Neural progenitor cell (in vitro differentiated cells): ENCODE results near the gene GFPT1. TPM values are rescaled to one million over a fixed set of nuclear protein-coding genes. Genes with fewer than 3 reads are reported as not detected.
A peak's percentile ranks its signal among the peaks of the same experiment; 100 is the strongest.

Experiments
- DNase-seq: peaks from one replicate; pipeline ENCODE4 v3.0.0-alpha.2; 2016; ENCODE audit warnings: low spot score
- H2AFZ ChIP-seq: fragments of 200-600 bp; sonication (generic); replicated peaks from 2 replicates; pipeline ENCODE4 v1.6.1; 2016; ENCODE audit warnings: antibody characterized with exemption
- H3F3A ChIP-seq: fragments of 200-600 bp; sonication (generic); 2 replicates; pipeline ENCODE4 v1.6.1; 2016; ENCODE audit warnings: antibody characterized with exemption, low read depth
- H3K27ac ChIP-seq: fragments of 200-600 bp; sonication (generic); 2 replicates; pipeline ENCODE4 v1.5.1; 2016; ENCODE audit warnings: mild to moderate bottlenecking
- H3K27me3 ChIP-seq: fragments of 200-600 bp; sonication (generic); 2 replicates; pipeline ENCODE4 v1.6.1; 2016; ENCODE audit warnings: mild to moderate bottlenecking, moderate library complexity
- H3K36me3 ChIP-seq: fragments of 200-600 bp; sonication (generic); 2 replicates; pipeline ENCODE4 v1.5.1; 2016
- H3K4me1 ChIP-seq: fragments of 200-600 bp; sonication (generic); 2 replicates; pipeline ENCODE4 v1.6.1; 2016; ENCODE audit warnings: mixed run types
- H3K4me2 ChIP-seq: fragments of 200-600 bp; sonication (generic); 2 replicates; pipeline ENCODE4 v1.6.1; 2016
- H3K4me3 ChIP-seq: fragments of 200-600 bp; sonication (generic); 2 replicates; pipeline ENCODE4 v1.5.1; 2016
- H3K79me2 ChIP-seq: fragments of 200-600 bp; sonication (generic); 2 replicates; pipeline ENCODE4 v1.6.1; 2016; ENCODE audit warnings: low read depth
- H3K9ac ChIP-seq: fragments of 200-600 bp; sonication (generic); 2 replicates; pipeline ENCODE4 v1.6.1; 2016
- H3K9me3 ChIP-seq: fragments of 200-600 bp; sonication (generic); 2 replicates; pipeline ENCODE4 v1.5.1; 2016; ENCODE audit warnings: low read depth
- H4K20me1 ChIP-seq: fragments of 200-600 bp; sonication (generic); 2 replicates; pipeline ENCODE4 v1.6.1; 2016; ENCODE audit warnings: low read depth
- H3K27ac Mint-ChIP-seq: 3 replicates; pipeline ENCODE4 v1.8.0; 2021; ENCODE audit warnings: mixed read lengths
- H3K27me3 Mint-ChIP-seq: 2 replicates; pipeline ENCODE4 v1.8.0; 2022; ENCODE audit warnings: low read depth, mild to moderate bottlenecking, inconsistent platforms, moderate library complexity, mixed read lengths; ENCODE audit not compliant: insufficient read depth
- H3K36me3 Mint-ChIP-seq: 3 replicates; pipeline ENCODE4 v1.8.0; 2021; ENCODE audit warnings: mixed read lengths
- H3K4me1 Mint-ChIP-seq: 3 replicates; pipeline ENCODE4 v1.8.0; 2021; ENCODE audit warnings: mixed read lengths
- H3K4me3 Mint-ChIP-seq: 3 replicates; pipeline ENCODE4 v1.8.0; 2021; ENCODE audit warnings: mild to moderate bottlenecking, moderate library complexity, mixed read lengths
- H3K9me3 Mint-ChIP-seq: 3 replicates; pipeline ENCODE4 v1.8.0; 2020; ENCODE audit warnings: mixed read lengths
- CTCF ChIP-seq: fragments of 200-600 bp; sonication (generic); IDR thresholded peaks from 2 replicates; pipeline ENCODE4 v1.5.1; 2017; ENCODE audit warnings: antibody characterized with exemption, mild to moderate bottlenecking
- EZH2 ChIP-seq: fragments of 200-600 bp; sonication (generic); IDR thresholded peaks from 2 replicates; pipeline ENCODE4 v1.6.1; 2017; ENCODE audit warnings: antibody characterized with exemption, mild to moderate bottlenecking, moderate library complexity
- EZH2phosphoT487 ChIP-seq: fragments of 200-600 bp; sonication (generic); IDR thresholded peaks from 2 replicates; pipeline ENCODE4 v1.6.1; 2017; ENCODE audit warnings: antibody characterized with exemption
- total RNA-seq: library from RNA; depleted of rRNA; stranded (reverse); fragments of >200 nt; gene quantifications from 2 replicates; pipeline ENCODE4 v1.2.3, GENCODE V29; 2015; ENCODE audit warnings: low replicate concordance

GFPT1 gene
- total RNA-seq, 1 donor from 2014 or later: 54.3 TPM

- TF ChIP-seq CTCF: no peak
- TF ChIP-seq EZH2phosphoT487: no peak
- H3K27me3 Mint-ChIP-seq: peaks cover 13% of the 10 kb centered on the region
- peaks cover 20% of the 10 kb centered on the region for H3K27me3 ChIP-seq
- H2AFZ ChIP-seq: no peak overlapping the region
- peaks cover 3% of the 10 kb centered on the region for H3K9me3 Mint-ChIP-seq
- peaks cover 5% of the 10 kb centered on the region for H3F3A ChIP-seq
- H3K4me1 ChIP-seq: peaks cover 6% of the 10 kb centered on the region
- H3K27ac ChIP-seq: no peak overlapping the region
- H3K27ac Mint-ChIP-seq: peak overlapping the region; percentile 8
- no peaks in the 10 kb centered on the region for H3K79me2 ChIP-seq
- H3K9me3 ChIP-seq: no peaks in the 10 kb centered on the region
- H4K20me1 ChIP-seq: no peaks in the 10 kb centered on the region
- peaks cover 6% of the 10 kb centered on the region for H3K36me3 Mint-ChIP-seq
- H3K4me1 Mint-ChIP-seq: peaks cover 9% of the 10 kb centered on the region
- no peak overlapping the region for H3K9ac ChIP-seq
- H3K4me2 ChIP-seq: no peak overlapping the region
- no peak overlapping the region for H3K4me3 ChIP-seq
- no peak overlapping the region for H3K4me3 Mint-ChIP-seq
- no peaks in the 10 kb centered on the region for H3K36me3 ChIP-seq
- no peak for DNase-seq
Measured at GRCh38 chr2:69310111-69311023, 76.7 kb downstream of the GFPT1 start.

GRCh38 chr2:69309351-69310110 is 77.5 kb downstream of the GFPT1 start:
- H3K4me2 ChIP-seq: no peak overlapping the region
- H3K27me3 ChIP-seq: peaks cover 28% of the 10 kb centered on the region
- H3K79me2 ChIP-seq: no peaks in the 10 kb centered on the region
- TF ChIP-seq EZH2phosphoT487: no peak
- no peak for TF ChIP-seq CTCF
- no peak for TF ChIP-seq EZH2
- H3K4me3 ChIP-seq: no peak overlapping the region
- DNase-seq: no peak
- no peak overlapping the region for H2AFZ ChIP-seq
- H3K27ac ChIP-seq: no peak overlapping the region
- peaks cover 13% of the 10 kb centered on the region for H3K27me3 Mint-ChIP-seq
- H4K20me1 ChIP-seq: no peaks in the 10 kb centered on the region
- H3K4me1 Mint-ChIP-seq: peaks cover 9% of the 10 kb centered on the region
- H3K9me3 Mint-ChIP-seq: peaks cover 3% of the 10 kb centered on the region
- H3K36me3 Mint-ChIP-seq: peaks cover 6% of the 10 kb centered on the region
- peaks cover 5% of the 10 kb centered on the region for H3F3A ChIP-seq
- H3K36me3 ChIP-seq: no peaks in the 10 kb centered on the region
- H3K27ac Mint-ChIP-seq: peak overlapping the region; percentile 60
- peaks cover 6% of the 10 kb centered on the region for H3K4me1 ChIP-seq
- H3K9me3 ChIP-seq: no peaks in the 10 kb centered on the region
- H3K9ac ChIP-seq: no peak overlapping the region
- H3K4me3 Mint-ChIP-seq: no peak overlapping the region

- Histone ChIP-seq H2AFZ (no peak overlapping the region), H3K27me3 (peaks cover 39% of the 10 kb centered on the region), H3F3A (peaks cover 5% of the 10 kb centered on the region), H3K9ac (no peak overlapping the region), H3K36me3 (no peaks in the 10 kb centered on the region), H3K4me2 (no peak overlapping the region), H3K4me1 (peaks cover 6% of the 10 kb centered on the region), H3K79me2 (no peaks in the 10 kb centered on the region), H3K4me3 (no peak overlapping the region), H3K27ac (no peak overlapping the region), H4K20me1 (no peaks in the 10 kb centered on the region), H3K9me3 (no peaks in the 10 kb centered on the region)
- peaks cover 9% of the 10 kb centered on the region for H3K4me1 Mint-ChIP-seq
- H3K27me3 Mint-ChIP-seq: peaks cover 16% of the 10 kb centered on the region
- H3K4me3 Mint-ChIP-seq: no peak overlapping the region
- TF ChIP-seq EZH2: no peak
- TF ChIP-seq EZH2phosphoT487: no peak
- TF ChIP-seq CTCF: no peak
- no peak overlapping the region for H3K27ac Mint-ChIP-seq
- H3K9me3 Mint-ChIP-seq: peaks cover 3% of the 10 kb centered on the region
- no peak for DNase-seq
- H3K36me3 Mint-ChIP-seq: peaks cover 4% of the 10 kb centered on the region
Measured at GRCh38 chr2:69308338-69308737, 78.7 kb downstream of the GFPT1 start.
